Lower leg skin (tissue), 4 donors: ENCODE results near the gene TRIM17. TPM values are rescaled to one million over a fixed set of nuclear protein-coding genes. Genes with fewer than 3 reads are reported as not detected.
"Not testable (repeated sequence)": the region's sequence is repeated elsewhere in the genome, so short reads cannot be mapped to it uniquely, and the experiment has no call there.

Experiments used
- DNase-seq, 2 donors: peaks; one replicate each; pipeline ENCODE4 v3.0.0-alpha.2; 2019; ENCODE audit warnings: low spot score in 2 of 2
- H3K4me3 ChIP-seq: fragments of 200-600 bp; sonication (generic); 2 replicates; pipeline ENCODE4 v1.5.1; 2017; ENCODE audit warnings: mild to moderate bottlenecking, low read depth; ENCODE audit not compliant: poor library complexity, severe bottlenecking
- CTCF ChIP-seq, 3 donors: fragments of 450-650 bp; IDR thresholded peaks; one replicate each; pipeline ENCODE4 v1.5.1; 2016; ENCODE audit warnings: antibody characterized with exemption in 3 of 3, mild to moderate bottlenecking in 3 of 3, moderate library complexity in 2 of 3
- POLR2A ChIP-seq, 2 donors: fragments of 450-650 bp; IDR thresholded peaks; one replicate each; pipeline ENCODE4 v1.6.1; 2016 to 2017; ENCODE audit warnings: antibody characterized with exemption in 2 of 2, mild to moderate bottlenecking in 1 of 2, moderate library complexity in 1 of 2
- WGBS, 2 donors: methylation state at CpG; one replicate each; pipeline ENCODE4 v1.1.5; 2018; 5-methylcytosine and 5-hydroxymethylcytosine counted together
- intact Hi-C: fragments of 100-400 bp; cut with DNase I; formaldehyde crosslinking; loops from one replicate; pipeline ENCODE4 v1.15.0; 2023; ENCODE audit warnings: low total_unique reads
- total RNA-seq, 4 donors: library from RNA; depleted of rRNA; stranded (reverse); fragments of >200 nt; gene quantifications; one replicate each; pipeline ENCODE4 v1.1.0, GENCODE V29; 2016

TRIM17 gene
- total RNA-seq, 4 donors from 2014 or later = 0.97 to 4.2 (median 1.8) TPM

DNA sequence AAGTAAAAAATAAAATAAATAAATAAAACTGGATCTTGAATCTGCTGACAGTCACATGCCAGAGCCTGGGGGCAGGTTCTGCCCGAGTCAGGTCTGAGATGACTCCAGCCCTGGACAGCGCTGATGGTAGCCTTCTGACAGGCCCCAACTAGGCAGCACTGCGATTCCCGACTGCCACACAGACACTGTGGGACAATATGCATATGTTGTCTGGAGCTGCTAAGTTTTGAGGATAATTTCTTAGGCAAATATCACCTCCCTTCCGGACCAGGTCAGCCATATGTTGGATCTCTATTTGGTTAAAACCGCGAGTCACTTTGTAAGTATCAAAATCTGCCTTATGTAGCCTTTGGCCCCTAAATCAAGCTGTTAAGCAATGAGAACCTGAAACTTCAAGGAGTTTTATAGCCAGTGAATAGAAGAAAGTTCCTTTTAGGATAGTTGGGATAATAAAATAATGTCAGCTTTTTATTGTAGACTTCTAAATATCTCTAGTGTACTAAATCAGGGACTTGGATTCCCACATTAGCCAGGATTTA, 20.8 kb upstream of the TRIM17 start:
- no peak overlapping the region for H3K4me3 ChIP-seq
- WGBS, 2 donors = 82 to 85% methylated on average over 7 of the region's 7 CpGs
- DNase-seq = peak in 1 of 2 donors; percentile 70
- intact Hi-C loops = no loop called here
- TF ChIP-seq POLR2A (IDR thresholded peaks at IDR 0.05) = no peak
- no peak for TF ChIP-seq CTCF (IDR thresholded peaks at IDR 0.05)

DNA sequence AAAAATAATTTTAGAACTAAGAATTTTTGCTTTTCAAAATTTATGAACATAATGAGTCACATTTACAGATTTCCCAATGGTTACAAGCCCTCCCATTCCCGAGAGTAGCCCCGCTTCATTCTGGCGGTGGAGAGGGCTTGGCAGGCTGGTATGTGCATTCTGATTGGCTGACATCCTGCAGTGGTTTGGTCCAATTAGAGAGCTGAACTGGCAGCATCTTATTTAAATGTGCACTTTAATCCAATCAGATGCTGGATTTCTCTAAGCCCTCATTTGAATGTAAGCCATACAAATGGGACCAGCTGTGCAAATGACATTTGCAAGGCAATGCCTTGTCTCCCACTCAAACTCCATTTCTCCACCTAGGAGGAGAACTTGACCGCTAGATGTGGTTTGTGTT, 18.0 kb upstream of the TRIM17 start:
- intact Hi-C loops = no loop called here
- DNase-seq = no peak
- no peak overlapping the region for H3K4me3 ChIP-seq
- TF ChIP-seq CTCF (IDR thresholded peaks at IDR 0.05) (no peak), POLR2A (IDR thresholded peaks at IDR 0.05) (no peak)
- 66 to 69% methylated on average over 4 of the region's 4 CpGs for WGBS, 2 donors

- DNase-seq, intact Hi-C loops, H3K4me3 ChIP-seq: not testable (repeated sequence)
- WGBS, 2 donors = 70 to 73% methylated on average over 7 of the region's 7 CpGs
These were observed 16.8 kb upstream of the TRIM17 start for GRCh38 chr1:228433337-228434053.

GRCh38 chr1:228430243-228430642, 13.6 kb upstream of the TRIM17 start:
- no peak for DNase-seq
- no peak for TF ChIP-seq POLR2A (IDR thresholded peaks at IDR 0.05)
- no peak for TF ChIP-seq CTCF (IDR thresholded peaks at IDR 0.05)
- WGBS, 2 donors = 58 to 68% methylated on average over 6 of the region's 6 CpGs
- no peak overlapping the region for H3K4me3 ChIP-seq
- intact Hi-C loops = no loop called here

- no peak overlapping the region for H3K4me3 ChIP-seq
- DNase-seq = no peak
- WGBS, 2 donors = 72 to 80% methylated on average over 9 of the region's 9 CpGs
- no peak for TF ChIP-seq POLR2A (IDR thresholded peaks at IDR 0.05)
- no peak for TF ChIP-seq CTCF (IDR thresholded peaks at IDR 0.05)
- intact Hi-C loops = no loop called here
These were observed 13.0 kb upstream of the TRIM17 start for GRCh38 chr1:228429698-228430097.

GRCh38 chr1:228429007-228429406, 12.3 kb upstream of the TRIM17 start:
- intact Hi-C loops = no loop called here
- no peak overlapping the region for H3K4me3 ChIP-seq
- no peak for TF ChIP-seq POLR2A (IDR thresholded peaks at IDR 0.05)
- no peak for TF ChIP-seq CTCF (IDR thresholded peaks at IDR 0.05)
- DNase-seq = no peak
- WGBS, 2 donors = 56 to 67% methylated on average over 7 to 8 of the region's 8 CpGs
